ENCODE measurements around the gene ZNF846.

The ZNF846 gene

DNA sequence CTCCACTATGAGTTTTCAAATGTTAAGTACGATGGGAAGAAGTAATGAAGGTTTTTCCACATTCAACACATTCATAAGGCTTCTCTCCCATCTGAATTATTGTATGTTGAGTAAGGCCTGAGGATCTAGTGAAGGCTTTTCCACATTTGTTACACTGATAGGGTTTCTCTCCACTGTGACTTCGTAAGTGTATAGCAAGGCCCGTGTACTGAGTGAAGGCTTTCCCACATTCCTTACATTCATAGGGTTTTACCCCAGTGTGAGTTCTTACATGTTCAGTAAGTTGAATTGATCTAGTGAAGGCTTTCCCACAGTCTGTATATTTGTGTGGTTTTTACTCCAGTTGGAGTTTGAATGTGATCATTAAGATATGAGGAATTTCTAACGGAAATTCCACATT is 44.4 kb downstream of the ZNF846 start:
- no peak overlapping the region for H3K27ac ChIP-seq
- H3K4me1 ChIP-seq (ENCODE audit: low read depth, poor library complexity, severe bottlenecking): no peaks in the 10 kb centered on the region
- H3K27me3 ChIP-seq (ENCODE audit: insufficient read depth, low read depth): no peaks in the 10 kb centered on the region
- H3K9ac ChIP-seq: no peak overlapping the region
- H3K4me2 ChIP-seq: no peak overlapping the region
- no peaks in the 10 kb centered on the region for H3K79me2 ChIP-seq (ENCODE audit: insufficient read depth, low read depth)
- TF ChIP-seq, protein P1, sequence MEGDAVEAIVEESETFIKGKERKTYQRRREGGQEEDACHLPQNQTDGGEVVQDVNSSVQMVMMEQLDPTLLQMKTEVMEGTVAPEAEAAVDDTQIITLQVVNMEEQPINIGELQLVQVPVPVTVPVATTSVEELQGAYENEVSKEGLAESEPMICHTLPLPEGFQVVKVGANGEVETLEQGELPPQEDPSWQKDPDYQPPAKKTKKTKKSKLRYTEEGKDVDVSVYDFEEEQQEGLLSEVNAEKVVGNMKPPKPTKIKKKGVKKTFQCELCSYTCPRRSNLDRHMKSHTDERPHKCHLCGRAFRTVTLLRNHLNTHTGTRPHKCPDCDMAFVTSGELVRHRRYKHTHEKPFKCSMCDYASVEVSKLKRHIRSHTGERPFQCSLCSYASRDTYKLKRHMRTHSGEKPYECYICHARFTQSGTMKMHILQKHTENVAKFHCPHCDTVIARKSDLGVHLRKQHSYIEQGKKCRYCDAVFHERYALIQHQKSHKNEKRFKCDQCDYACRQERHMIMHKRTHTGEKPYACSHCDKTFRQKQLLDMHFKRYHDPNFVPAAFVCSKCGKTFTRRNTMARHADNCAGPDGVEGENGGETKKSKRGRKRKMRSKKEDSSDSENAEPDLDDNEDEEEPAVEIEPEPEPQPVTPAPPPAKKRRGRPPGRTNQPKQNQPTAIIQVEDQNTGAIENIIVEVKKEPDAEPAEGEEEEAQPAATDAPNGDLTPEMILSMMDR (conservative IDR thresholded peaks at IDR 0.05; ENCODE audit: low read depth, low read length): no peak
- H2AFZ ChIP-seq (ENCODE audit: low read depth): no peak overlapping the region
- H4K20me1 ChIP-seq (ENCODE audit: insufficient read depth): no peaks in the 10 kb centered on the region
- H3K36me3 ChIP-seq (ENCODE audit: insufficient read depth): no peaks in the 10 kb centered on the region
- no peak overlapping the region for H3K4me3 ChIP-seq (IDR thresholded peaks at IDR 0.05; ENCODE audit: insufficient read depth, low read depth, low read length)

DNA sequence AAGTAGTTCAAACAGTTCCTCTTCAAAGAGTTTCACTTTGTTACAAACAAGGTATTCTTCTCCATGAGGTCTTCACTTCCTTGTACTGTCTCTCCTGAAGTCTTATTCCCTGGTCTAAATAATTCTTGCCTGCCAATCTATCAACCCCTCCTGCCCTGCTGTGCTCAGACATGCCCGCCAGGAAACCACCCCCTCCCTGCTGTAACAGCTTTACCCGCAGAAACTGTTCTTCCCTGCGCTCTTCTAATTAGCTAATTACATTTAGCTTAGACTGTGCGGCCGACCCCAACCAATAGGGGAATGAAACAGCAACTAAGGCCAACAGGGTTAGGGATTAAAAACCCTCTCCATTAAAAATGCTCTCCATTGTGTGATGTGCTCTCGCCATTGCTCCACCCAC is 46.7 kb downstream of the ZNF846 start:
- H4K20me1 ChIP-seq (ENCODE audit: insufficient read depth): no peaks in the 10 kb centered on the region
- H3K4me3 ChIP-seq (IDR thresholded peaks at IDR 0.05; ENCODE audit: insufficient read depth, low read depth, low read length): no peak overlapping the region
- no peak overlapping the region for H3K27ac ChIP-seq
- H3K36me3 ChIP-seq (ENCODE audit: insufficient read depth): no peaks in the 10 kb centered on the region
- no peak overlapping the region for H3K4me2 ChIP-seq
- H3K79me2 ChIP-seq (ENCODE audit: insufficient read depth, low read depth): no peaks in the 10 kb centered on the region
- H3K27me3 ChIP-seq (ENCODE audit: insufficient read depth, low read depth): no peaks in the 10 kb centered on the region
- no peaks in the 10 kb centered on the region for H3K4me1 ChIP-seq (ENCODE audit: low read depth, poor library complexity, severe bottlenecking)
- TF ChIP-seq, protein P1 (conservative IDR thresholded peaks at IDR 0.05; ENCODE audit: low read depth, low read length): no peak
- H3K9ac ChIP-seq: no peak overlapping the region
- H2AFZ ChIP-seq (ENCODE audit: low read depth): no peak overlapping the region

DNA sequence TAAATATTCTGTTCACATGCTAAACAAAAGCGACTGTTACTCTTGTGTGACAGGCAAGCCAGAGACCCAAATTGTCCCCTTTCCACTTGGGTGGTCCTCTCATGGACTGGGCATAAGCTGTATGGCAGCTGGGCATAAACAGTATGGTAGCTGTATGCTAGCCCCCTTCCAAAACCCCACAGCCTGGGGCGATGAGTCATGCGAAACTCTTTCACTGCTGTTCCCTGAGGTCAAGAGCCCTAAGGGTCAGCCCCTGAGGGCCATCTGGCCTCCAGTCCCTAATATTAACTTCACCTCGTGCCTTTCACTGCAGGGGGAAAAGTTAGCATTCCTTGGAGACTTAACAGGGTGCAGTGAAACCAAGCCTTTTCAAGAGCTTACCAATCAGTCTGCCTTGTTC is 48.0 kb downstream of the ZNF846 start:
- Histone ChIP-seq H3K4me2 (no peak overlapping the region), H3K27ac (no peak overlapping the region), H4K20me1 (ENCODE audit: insufficient read depth) (no peaks in the 10 kb centered on the region), H3K36me3 (ENCODE audit: insufficient read depth) (no peaks in the 10 kb centered on the region), H3K27me3 (ENCODE audit: insufficient read depth, low read depth) (no peaks in the 10 kb centered on the region), H3K4me1 (ENCODE audit: low read depth, poor library complexity, severe bottlenecking) (no peaks in the 10 kb centered on the region), H3K9ac (no peak overlapping the region), H3K4me3 (IDR thresholded peaks at IDR 0.05; ENCODE audit: insufficient read depth, low read depth, low read length) (no peak overlapping the region), H3K79me2 (ENCODE audit: insufficient read depth, low read depth) (no peaks in the 10 kb centered on the region), H2AFZ (ENCODE audit: low read depth) (no peak overlapping the region)
- TF ChIP-seq, protein P1 (conservative IDR thresholded peaks at IDR 0.05; ENCODE audit: low read depth, low read length): no peak

DNA sequence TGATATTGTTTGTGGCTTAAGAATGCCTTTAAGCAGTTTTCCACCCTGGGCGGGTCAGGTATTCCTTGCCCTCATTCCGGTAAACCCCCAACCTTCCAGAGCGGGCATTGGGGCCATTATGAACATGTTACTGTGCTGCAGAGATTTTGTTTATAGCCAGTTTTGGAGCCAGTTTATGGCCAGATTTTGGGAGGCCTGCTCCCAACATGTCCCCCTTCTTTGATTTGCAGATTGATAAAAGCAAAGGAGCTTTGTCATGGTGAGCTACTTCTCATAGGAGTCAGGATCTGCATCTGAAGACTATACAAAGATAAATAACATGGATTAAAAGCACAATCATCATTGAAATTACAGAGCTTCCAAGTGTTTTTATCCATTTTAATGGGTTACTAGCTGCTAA is 56.7 kb downstream of the ZNF846 start:
- TF ChIP-seq, protein P1 (conservative IDR thresholded peaks at IDR 0.05; ENCODE audit: low read depth, low read length): no peak
- no peaks in the 10 kb centered on the region for H3K27me3 ChIP-seq (ENCODE audit: insufficient read depth, low read depth)
- no peak overlapping the region for H2AFZ ChIP-seq (ENCODE audit: low read depth)
- H3K4me3 ChIP-seq (IDR thresholded peaks at IDR 0.05; ENCODE audit: insufficient read depth, low read depth, low read length): no peak overlapping the region
- H3K27ac ChIP-seq: no peak overlapping the region
- no peaks in the 10 kb centered on the region for H4K20me1 ChIP-seq (ENCODE audit: insufficient read depth)
- no peaks in the 10 kb centered on the region for H3K36me3 ChIP-seq (ENCODE audit: insufficient read depth)
- no peak overlapping the region for H3K9ac ChIP-seq
- H3K79me2 ChIP-seq (ENCODE audit: insufficient read depth, low read depth): no peaks in the 10 kb centered on the region
- H3K4me2 ChIP-seq: no peak overlapping the region
- no peaks in the 10 kb centered on the region for H3K4me1 ChIP-seq (ENCODE audit: low read depth, poor library complexity, severe bottlenecking)

DNA sequence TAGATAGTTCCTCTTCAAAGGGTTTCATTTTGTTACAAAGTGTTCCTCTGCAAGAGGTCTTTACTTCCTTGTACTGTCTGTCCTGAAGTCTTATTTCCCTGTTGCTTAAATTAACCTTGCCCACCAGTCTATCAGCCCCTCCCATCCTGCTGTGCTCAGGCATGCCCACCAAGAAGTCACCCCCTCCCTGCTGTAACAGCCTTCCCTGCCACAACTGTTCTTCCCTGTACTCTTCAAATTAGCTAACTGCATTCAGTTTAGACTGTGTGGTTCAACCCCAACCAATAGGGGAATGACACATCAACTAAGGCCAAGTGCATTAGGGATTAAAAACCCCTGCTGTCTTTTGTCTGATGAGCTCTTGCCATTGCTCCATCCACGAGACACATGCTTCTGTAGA is 59.2 kb downstream of the ZNF846 start:
- Histone ChIP-seq H2AFZ (ENCODE audit: low read depth) (no peak overlapping the region), H3K27me3 (ENCODE audit: insufficient read depth, low read depth) (no peaks in the 10 kb centered on the region), H3K9ac (no peak overlapping the region), H3K4me1 (ENCODE audit: low read depth, poor library complexity, severe bottlenecking) (no peaks in the 10 kb centered on the region), H4K20me1 (ENCODE audit: insufficient read depth) (no peaks in the 10 kb centered on the region), H3K4me3 (IDR thresholded peaks at IDR 0.05; ENCODE audit: insufficient read depth, low read depth, low read length) (no peak overlapping the region), H3K4me2 (no peak overlapping the region), H3K27ac (no peak overlapping the region), H3K36me3 (ENCODE audit: insufficient read depth) (no peaks in the 10 kb centered on the region), H3K79me2 (ENCODE audit: insufficient read depth, low read depth) (no peaks in the 10 kb centered on the region)
- TF ChIP-seq, protein P1 (conservative IDR thresholded peaks at IDR 0.05; ENCODE audit: low read depth, low read length): no peak

All from KMS-11 (cell line).